GM12891 (cell line): Measurements from ENCODE around the gene SNX2.
A peak's percentile ranks its signal among the peaks of the same experiment; 100 is the strongest.

ENCODE experiments used
- DNase-seq: peaks from one replicate; pipeline ENCODE4 v3.0.0; 2011; ENCODE audit warnings: low spot score; ENCODE audit not compliant: insufficient read length
- FAIRE-seq: peaks from 2 replicates; lab custom pipeline; 2011; peaks lifted over from hg19 to GRCh38; lab: Jason Lieb, UNC
- PAX5 ChIP-seq: IDR thresholded peaks from 2 replicates; pipeline ENCODE4 v1.6.1; 2011; ENCODE audit warnings: low read length, moderate library complexity, mild to moderate bottlenecking; ENCODE audit not compliant: insufficient read depth, severe bottlenecking
- POLR2A ChIP-seq: IDR thresholded peaks from 2 replicates; pipeline ENCODE4 v1.6.1; 2011; ENCODE audit warnings: low read depth, low read length, control low read depth
- POLR2AphosphoS5 ChIP-seq: IDR thresholded peaks from 2 replicates; pipeline ENCODE4 v1.6.1; 2011; ENCODE audit warnings: low read depth, low read length, control low read depth
- POU2F2 ChIP-seq: IDR thresholded peaks from 2 replicates; pipeline ENCODE4 v1.6.1; 2011; ENCODE audit warnings: low read depth, mild to moderate bottlenecking, control low read depth, low read length, moderate library complexity
- SPI1 ChIP-seq: IDR thresholded peaks from 2 replicates; pipeline ENCODE4 v1.6.1; 2011; ENCODE audit warnings: low read depth, low read length, control low read depth
- TAF1 ChIP-seq: IDR thresholded peaks from 2 replicates; pipeline ENCODE4 v1.6.1; 2011; ENCODE audit warnings: low read depth, low read length, control low read depth

The SNX2 gene

DNA sequence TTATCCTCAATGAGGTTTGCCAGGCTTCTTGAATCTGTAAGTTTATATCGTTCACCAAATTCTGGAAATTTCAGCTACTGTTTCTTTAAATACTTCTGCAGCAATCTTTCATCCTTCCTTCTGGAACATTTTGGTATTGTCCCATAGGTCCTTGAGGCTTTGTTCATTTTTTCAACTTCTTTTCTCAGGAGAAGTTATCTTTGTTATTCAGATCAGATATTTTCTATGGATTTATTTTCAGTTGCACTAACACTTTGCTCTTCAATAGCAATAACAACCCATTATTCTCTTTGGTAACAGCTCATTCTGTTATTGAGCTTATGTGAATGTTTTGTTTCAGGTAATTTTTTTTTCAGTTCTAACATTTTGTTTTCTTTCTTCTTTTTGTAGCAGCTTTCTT is 13.5 kb downstream of the SNX2 start:
- FAIRE-seq (no peak), DNase-seq (no peak)
- TF ChIP-seq POLR2AphosphoS5, result no peak
- no peak for TF ChIP-seq SPI1
- TF ChIP-seq TAF1, result no peak
- TF ChIP-seq POU2F2, result no peak
- TF ChIP-seq PAX5, result no peak
- TF ChIP-seq POLR2A, result no peak

- FAIRE-seq, result no peak
- TF ChIP-seq PAX5, result no peak
- no peak for TF ChIP-seq TAF1
- TF ChIP-seq POU2F2, result no peak
- no peak for TF ChIP-seq SPI1
- TF ChIP-seq POLR2A, result no peak
- TF ChIP-seq POLR2AphosphoS5, result no peak
- no peak for DNase-seq
Observed at GRCh38 chr5:122788996-122789395, 14.1 kb downstream of the SNX2 start.

GRCh38 chr5:122789461-122790171 is 14.7 kb downstream of the SNX2 start:
- DNase-seq (no peak), FAIRE-seq (no peak)
- TF ChIP-seq POU2F2 (no peak), SPI1 (no peak), POLR2A (no peak), PAX5 (no peak), POLR2AphosphoS5 (no peak), TAF1 (no peak)

GRCh38 chr5:122790354-122791103 is 15.6 kb downstream of the SNX2 start:
- FAIRE-seq (no peak), DNase-seq (no peak)
- TF ChIP-seq PAX5 (no peak), SPI1 (no peak), POLR2A (no peak), POU2F2 (no peak), TAF1 (no peak), POLR2AphosphoS5 (no peak)

- FAIRE-seq (no peak), DNase-seq (no peak)
- TF ChIP-seq TAF1 (no peak), POU2F2 (no peak), PAX5 (no peak), POLR2A (no peak), SPI1 (no peak), POLR2AphosphoS5 (no peak)
Observed at GRCh38 chr5:122805481-122805880, 30.6 kb downstream of the SNX2 start.

DNA sequence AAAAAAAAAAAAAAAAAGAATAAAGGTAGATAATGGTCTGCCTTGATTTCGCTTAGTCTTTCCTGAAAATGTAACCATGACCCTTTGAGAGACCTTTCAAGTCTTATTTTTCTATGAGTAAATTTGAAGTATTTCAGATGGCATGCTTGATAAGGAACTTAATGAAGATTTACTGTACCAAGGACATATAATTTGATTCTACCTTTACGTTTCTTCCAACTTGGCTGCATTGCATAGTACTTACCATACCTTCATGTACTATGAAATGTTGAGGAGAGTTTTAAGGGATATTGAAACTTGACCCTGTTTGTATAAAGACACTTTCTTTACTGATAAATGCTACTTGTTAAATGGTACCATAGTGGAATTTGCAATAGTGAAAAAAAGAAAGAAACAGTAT is 35.5 kb downstream of the SNX2 start:
- TF ChIP-seq TAF1, result no peak
- TF ChIP-seq POU2F2, result no peak
- TF ChIP-seq PAX5, result no peak
- TF ChIP-seq POLR2A, result no peak
- TF ChIP-seq POLR2AphosphoS5, result no peak
- no peak for TF ChIP-seq SPI1
- peak; percentile 31 for FAIRE-seq
- DNase-seq, result no peak

DNA sequence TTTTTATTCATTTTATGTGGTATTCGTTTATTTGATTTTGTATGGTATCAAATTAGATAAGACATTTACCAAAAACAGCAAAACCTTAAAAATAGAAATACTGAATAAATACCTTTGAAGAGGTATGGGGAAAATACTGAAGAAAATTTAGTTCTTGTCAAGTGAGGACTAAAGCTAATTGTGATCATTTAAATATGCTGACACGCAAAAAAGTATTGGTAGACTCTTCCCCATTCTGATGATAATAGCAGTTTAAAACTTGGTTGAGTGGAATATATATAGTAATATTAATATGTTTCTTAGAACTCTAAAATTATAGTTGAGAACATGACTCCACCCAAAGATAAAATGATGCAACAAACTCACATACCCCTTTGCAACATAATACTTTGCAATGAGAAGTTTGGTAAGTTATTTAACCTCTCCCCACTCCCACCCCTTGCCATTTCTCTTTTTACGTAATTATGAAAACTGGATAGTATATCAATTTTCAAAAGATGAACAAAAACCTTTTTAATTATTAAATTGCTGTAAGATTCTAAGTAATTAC is 40.4 kb downstream of the SNX2 start:
- DNase-seq (no peak), FAIRE-seq (no peak)
- TF ChIP-seq PAX5 (no peak), POLR2A (no peak), POU2F2 (no peak), TAF1 (no peak), SPI1 (no peak), POLR2AphosphoS5 (no peak)

DNA sequence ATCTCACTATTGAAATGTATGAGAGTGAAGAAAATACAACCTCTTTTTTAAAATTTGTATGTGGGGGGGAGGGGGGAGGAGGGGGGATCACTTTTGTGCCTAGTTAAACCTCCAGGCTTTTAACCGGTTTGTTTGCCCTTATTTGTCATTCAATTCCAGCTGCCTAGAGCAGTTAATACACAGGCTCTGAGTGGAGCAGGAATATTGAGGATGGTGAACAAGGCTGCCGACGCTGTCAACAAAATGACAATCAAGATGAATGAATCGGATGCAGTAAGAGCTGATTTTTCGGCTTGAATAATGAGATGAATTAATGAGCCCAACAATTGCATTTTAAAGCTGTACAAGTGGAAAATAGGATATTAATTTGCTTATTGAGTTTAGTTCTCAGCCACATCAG is 41.9 kb downstream of the SNX2 start:
- TF ChIP-seq POLR2A (no peak), POLR2AphosphoS5 (no peak), PAX5 (no peak), TAF1 (no peak), SPI1 (no peak), POU2F2 (no peak)
- no peak for DNase-seq
- no peak for FAIRE-seq

DNA sequence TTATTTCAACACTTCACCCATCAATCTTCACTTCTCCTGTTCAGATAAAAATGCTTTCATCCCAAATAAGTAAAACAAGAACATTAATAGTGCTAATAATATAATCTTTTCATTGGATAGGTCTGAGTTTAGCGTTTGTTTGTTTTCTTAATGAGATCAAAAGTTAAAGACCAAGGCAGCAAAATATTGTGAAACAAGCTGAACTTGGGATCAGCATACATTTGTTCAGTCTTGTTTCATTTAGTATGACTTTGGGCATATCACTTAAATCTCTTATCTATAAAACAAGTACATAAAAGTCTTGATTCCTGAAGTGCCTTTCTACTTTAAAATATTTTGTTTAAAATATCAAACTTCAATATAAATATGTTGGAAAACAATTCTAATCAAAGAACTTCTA is 57.1 kb downstream of the SNX2 start:
- DNase-seq, result no peak
- TF ChIP-seq TAF1, result no peak
- no peak for TF ChIP-seq POLR2A
- TF ChIP-seq POLR2AphosphoS5, result no peak
- no peak for FAIRE-seq
